Stimulated activated naive CD4-positive, alpha-beta T cell treated with Interleukin-2 at 50 U/mL for 16 hours (primary cell): ENCODE data around the gene TPBG.
"Not testable (repeated sequence)": the region's sequence is repeated elsewhere in the genome, so short reads cannot be mapped to it uniquely, and the experiment has no call there.

ENCODE experiments used
- DNase-seq: peaks from one replicate; lab custom pipeline; 2025; lab: John Stamatoyannopoulos, UW

The TPBG gene

DNA sequence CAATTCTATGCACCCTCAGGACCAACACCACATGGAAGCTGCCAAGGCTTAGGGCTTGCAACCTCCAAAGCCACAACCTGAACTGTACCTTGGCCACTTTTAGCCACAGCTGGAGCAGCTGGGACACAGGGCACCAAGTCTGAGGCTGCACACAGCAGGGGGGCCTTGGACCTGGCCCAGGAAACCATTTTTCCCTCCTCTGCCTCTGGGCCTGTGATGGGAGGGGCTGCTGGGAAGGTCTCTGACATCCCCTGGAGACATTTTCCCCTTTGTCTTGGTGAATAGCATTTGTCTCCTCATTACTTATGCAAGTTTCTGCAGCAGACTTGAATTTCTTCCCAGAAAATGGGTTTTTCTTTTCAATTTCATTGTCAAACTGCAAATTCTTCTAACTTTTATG is 13.0 kb downstream of the TPBG start:
- DNase-seq = no peak

DNA sequence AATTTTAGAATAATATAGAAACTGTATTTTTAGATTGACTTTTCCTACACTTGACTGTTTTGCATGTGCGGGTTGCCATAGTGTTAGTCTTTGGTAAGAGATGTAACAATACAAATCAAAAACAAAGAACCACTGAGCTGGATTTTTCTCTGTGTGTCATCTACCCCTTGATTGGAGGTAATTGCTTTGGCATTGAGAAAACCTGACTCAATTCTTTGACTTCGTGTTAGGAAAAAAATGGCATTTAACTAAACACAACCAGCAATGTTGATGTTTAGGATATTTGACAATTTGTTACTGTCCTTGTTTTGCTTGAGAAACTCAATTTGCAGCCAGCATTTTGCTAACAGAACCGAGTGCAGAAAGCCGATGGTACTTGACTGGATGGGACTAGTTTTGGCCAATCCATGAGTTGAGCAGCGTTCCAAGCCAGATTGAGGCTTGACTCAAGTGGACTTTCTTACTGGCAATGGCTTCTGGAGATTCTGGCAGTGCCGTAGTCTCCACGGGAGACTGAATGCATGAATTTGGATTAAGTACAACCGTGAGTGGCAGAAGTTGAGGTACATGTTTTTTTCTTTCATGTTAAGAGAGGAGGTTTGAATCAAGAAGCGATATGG is 17.1 kb downstream of the TPBG start:
- DNase-seq = no peak

DNA sequence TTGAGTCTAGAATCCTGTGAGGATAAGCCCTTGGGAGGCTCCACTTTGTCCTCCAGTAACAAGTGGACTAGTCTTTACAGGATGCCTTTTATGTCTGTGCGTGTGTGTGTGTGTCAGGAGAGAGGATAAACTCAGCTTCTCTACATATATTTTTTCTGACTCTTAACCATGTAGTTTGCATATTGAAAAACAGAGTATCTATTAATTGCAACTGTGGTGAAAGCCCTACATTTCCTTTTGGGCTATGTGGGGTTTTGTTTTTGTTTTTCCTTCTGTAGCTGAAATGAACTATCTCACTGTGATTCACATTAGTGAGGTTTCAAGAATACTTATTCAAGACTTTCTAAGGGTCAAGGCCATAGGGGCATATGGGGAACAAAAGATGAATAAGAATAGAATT is 17.7 kb downstream of the TPBG start:
- no peak for DNase-seq

DNA sequence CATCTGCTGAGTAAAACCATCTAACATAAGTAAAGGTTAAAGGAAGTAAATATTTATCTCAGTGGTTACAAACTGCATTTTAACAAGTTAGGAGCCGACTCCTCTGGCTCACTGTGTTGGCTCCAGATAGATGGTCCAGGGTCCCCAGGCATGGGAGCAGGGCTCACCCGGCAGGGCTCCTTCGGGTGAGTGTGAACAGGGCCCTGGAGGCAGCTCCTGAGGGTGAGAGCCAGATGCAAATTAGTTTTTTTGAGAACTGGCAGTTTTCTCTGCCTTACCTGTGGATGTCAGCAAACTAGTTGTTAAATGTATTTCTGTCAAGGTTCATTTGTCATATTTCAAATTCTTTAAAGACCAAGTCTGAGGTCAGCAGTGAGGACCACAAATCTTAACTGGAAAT is 21.5 kb downstream of the TPBG start:
- no peak for DNase-seq

DNA sequence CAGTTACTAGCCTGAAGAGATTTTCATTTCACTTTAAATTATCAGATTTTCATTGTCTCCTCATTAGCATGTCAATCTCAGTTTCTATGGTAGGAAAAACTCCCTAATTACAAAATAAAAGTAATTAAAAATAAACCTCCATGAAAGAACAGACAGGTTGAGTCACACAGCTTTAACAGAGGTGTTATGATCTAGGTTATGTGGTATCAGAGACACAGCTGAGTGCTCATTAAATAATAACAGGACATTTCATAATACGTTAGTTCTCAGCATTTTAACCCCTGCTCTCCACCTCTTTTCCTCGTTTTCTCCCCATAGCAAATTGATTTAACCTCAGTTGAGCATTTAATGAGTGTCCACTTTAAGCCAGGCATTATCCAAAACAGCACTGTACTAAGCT is 21.9 kb downstream of the TPBG start:
- no peak for DNase-seq

DNA sequence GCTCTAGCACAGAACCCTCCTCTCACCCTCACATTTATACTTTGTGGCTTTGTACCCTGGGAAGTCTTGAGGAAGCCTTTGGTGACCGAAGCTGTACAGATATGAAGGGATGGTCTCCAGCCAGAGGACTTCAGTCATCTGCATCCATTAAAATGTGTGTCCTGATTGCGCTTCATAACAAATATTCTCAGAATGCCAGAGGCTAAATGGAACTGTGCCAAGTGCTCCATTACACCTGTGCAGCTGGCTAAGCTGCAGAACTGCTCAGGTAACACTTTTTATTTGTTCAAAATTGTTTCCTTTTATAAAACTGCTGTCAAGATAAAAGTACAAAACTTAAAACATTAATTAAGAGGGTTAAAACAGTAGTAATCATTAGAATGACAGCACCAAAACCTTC is 22.3 kb downstream of the TPBG start:
- no peak for DNase-seq

DNA sequence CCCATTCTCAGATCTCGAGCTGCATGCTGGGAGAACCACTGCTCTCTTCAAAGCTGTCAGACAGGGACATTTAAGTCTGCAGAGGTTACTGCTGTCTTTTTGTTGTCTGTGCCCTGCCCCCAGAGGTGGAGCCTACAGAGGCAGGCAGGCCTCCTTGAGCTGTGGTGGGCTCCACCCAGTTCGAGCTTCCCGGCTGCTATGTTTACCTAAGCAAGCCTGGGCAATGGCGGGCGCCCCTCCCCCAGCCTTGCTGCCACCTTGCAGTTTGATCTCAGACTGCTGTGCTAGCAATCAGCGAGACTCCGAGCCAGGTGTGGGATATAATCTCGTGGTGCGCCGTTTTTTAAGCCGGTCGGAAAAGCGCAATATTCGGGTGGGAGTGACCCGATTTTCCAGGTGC is 31.2 kb downstream of the TPBG start:
- not testable (repeated sequence) for DNase-seq

DNA sequence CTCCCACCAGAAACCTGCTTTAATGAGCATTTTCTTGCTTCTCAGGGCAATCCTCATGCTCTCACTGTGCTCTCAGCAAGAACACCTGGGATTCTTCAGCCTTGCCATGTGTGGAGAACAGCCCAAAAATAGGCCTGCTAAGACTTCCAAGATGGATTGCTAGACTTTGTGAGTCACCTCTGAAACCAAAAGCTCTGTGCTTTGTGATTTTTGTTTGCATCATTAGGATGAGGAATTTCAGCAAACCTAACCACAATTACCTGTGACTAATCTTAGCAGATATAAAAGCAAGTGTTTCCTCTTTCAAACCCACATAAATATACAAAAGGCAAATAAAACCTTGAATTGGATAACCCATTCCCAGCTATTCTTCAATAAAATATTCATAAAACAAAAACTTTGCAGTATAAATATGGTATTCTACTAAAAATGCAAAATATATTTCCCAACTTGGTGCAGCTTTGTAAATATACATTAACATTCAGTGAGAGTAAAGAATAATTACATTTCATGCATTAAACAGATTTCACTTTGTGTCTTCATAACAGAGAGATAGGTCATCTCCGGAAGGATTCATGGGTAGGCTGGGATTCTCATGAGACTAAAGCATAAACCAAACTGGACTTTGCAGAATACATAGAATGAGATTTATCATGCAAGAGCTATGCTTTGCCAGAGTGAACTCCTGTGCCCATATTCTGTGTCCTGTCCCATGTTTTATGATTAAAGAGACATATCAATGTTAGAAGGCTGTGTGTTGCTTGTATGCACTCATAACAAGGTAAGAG is 33.5 kb downstream of the TPBG start:
- DNase-seq = no peak

DNA sequence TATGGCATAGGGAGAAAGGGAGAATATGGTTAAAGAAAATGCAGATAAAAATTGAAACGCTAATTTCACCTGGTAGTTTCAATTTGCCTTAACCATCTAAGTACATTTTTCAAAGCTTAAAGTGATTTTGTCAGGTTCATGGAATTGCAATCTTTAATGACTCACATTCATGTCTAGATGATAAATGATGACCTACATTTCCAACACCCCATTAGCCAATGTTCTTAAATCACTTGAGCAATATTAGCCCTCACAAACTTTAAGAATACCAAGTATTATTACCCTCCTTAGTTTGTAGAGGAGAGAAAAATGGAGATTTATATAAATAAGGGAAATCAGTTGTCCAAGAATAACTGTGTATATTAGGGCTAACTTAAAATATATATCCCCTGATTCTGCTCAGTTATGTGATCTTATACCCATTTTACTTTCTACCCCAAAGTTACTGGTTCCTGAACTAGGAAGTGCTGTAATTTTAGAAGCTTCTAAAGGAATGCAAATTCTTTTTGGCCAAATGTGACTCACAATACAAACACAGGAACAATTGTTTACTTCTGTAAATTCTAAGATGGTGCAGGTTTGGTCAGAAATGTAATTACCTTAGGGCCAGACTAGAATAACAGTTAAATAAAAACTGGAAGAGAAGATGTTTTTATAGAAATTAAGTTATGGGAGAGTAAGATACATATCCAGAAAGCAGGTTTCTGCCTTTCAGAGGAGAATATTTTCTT is 34.5 kb downstream of the TPBG start:
- no peak for DNase-seq

DNA sequence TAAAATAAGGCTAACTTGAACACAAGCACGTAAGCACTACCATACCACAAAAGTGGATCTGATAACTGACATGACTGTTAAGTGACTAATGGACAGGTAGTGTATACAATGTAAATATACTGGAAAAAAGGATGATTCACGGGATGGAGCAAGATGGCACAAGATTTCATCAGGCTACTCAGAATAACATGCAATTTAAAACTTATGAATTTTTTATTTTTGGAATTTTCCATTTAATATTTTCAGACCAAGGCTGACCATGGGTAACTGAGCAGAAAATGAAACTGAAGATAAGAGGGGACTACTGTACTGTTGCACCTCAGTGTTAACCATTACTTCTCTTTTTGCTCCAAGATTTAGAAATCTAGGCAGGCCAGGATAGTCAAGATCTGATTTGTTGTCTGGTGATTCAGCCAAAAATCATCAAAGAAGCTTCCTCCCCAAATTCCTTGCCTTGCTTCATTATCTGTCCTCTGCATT is 45.4 kb downstream of the TPBG start:
- no peak for DNase-seq

DNA sequence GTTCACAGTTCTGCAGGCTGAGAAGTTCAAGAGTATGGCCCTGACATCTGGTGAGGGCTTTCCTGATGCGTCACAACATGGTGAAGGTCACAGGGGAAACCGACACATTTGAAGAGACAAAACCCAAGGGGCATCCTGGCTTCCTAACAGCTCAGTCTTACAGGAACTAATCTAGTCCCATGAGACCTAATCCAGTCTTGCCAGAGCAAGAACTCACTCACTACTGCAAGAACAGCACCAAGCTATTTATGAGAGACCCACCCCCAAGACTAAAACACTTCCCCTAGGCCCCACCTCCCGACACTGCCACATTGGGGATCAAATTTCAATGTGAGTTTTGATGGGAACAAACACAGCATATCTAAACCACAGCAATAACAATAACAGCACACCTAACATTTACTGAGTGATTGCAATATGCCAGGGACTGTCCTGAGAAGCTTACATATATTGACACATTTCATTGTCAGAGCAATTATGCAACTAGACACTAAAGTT is 46.6 kb downstream of the TPBG start:
- DNase-seq = no peak

DNA sequence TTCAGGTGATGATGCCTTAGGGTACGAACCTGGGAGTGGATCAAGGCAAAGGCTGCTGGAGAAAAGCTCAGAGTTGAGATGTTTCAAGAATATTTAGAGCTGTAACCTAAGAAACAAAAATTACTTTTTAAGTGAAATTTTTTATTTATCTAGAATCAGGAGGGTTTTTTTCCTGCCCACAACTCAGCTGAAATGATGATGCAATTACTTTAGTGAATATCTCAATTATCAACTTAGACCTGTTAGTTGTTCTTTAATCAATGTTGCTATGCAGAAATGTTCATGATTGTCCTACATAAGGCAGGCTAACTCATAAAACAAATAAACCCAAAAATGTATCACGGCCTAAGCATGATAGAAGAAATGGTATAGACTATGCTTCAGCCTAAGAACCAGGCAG is 50.3 kb downstream of the TPBG start:
- no peak for DNase-seq

DNA sequence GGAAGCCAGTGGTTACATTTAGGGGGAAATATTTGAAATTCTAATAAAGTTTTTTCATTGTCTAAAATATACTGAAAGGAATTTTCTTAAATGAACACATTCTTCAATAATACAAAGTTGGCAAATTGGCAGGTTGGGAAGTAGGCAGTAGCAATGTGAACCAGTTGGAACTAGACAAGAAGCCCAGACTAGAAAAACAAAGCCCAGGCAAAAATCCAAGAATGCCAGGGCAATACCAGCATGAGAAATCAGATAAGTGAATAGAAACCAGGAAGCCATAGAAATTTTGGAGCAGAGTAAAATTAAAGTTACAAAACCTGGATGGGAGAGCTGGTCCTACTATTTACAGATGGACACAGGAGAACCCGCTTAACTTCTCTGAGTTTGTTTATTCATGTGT is 52.2 kb downstream of the TPBG start:
- no peak for DNase-seq

DNA sequence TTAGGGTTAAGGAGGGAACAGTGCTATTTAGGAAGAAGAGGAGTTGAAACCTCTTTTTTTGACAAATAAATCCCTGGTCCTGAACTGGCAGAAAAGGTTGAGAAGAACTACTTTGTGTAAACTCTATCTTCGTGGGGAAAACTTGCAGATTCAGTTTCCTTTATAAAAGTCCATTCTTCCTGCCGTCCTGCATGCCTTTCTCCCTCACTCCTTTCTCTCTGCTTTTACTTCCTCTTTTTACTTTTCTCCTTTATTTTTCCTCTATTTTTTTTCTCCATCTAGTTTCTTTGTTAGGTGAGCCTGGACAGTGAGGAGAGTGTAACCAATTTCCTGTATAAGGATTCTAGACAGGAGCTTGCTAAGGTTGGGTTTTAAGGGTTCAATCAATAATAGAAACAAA is 52.7 kb downstream of the TPBG start:
- DNase-seq = no peak
